ENCODE results near the gene ETV4.
"Not testable (repeated sequence)": the region's sequence is repeated elsewhere in the genome, so short reads cannot be mapped to it uniquely, and the experiment has no call there.

The ETV4 gene

GRCh38 chr17:43517615-43518386 lies 28.3 kb downstream of the ETV4 start:
- Histone ChIP-seq H3K27ac (peak overlapping the region in 2 of 11 experiments; percentile 13 to 28; a peak in 2 of 22 replicates), H4K20me1 (peaks cover 0 to 48% (median 11%) of the 10 kb centered on the region in 11 experiments; a peak in 10 of 22 replicates), H3K9ac (peak overlapping the region in 6 of 11 experiments; percentile 1 to 22 (median 16); a peak in 4 of 22 replicates), H3K4me3 (no peak overlapping the region), H3K36me3 (peaks cover 96 to 100% (median 99%) of the 10 kb centered on the region in 11 experiments), H3K4me1 (peaks cover 0 to 29% (median 6%) of the 10 kb centered on the region in 10 experiments; a peak in 9 of 20 replicates), H3K9me3 (replicated peaks in 1 of 11) (no peaks in the 10 kb centered on the region), H3K27me3 (no peaks in the 10 kb centered on the region), H3K4me2 (peak overlapping the region in 1 of 11 experiments; percentile 57; a peak in 1 of 22 replicates)
- TF ChIP-seq Cebpa-rat (IDR thresholded peaks at IDR 0.05): no peak

- H3K27ac ChIP-seq: peak overlapping the region in 2 of 11 experiments; percentile 13 to 28; a peak in 3 of 22 replicates
Observed at GRCh38 chr17:43517161-43517560, 29.0 kb downstream of the ETV4 start.

DNA sequence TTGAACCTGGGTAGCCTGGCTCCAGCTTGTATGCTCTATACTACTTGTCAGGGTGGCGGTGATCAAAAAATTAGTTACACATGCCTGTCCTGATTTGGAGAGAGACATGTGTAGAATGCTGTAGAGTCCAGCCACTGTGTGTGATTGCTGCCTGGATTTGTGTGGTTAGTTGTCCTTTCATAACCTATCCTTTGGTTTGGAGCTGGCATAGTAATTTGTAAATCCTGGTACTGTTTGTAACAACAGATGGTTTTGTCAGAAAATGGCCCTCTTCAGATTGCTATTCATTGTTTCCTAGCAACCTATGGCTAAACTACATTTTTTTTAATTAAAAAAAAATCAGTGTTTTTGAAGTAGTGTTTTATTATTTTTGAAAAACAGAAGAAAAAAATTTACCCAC lies 30.5 kb downstream of the ETV4 start:
- no peaks in the 10 kb centered on the region for H3K27me3 ChIP-seq
- peaks cover 95 to 100% (median 99%) of the 10 kb centered on the region in 11 experiments for H3K36me3 ChIP-seq
- no peak for TF ChIP-seq Cebpa-rat (IDR thresholded peaks at IDR 0.05)
- peak overlapping the region in 3 of 11 experiments; percentile 2 to 29 (median 13); a peak in 4 of 22 replicates for H3K27ac ChIP-seq
- peak overlapping the region in 1 of 11 experiments; percentile 7; a peak in 1 of 22 replicates for H3K9ac ChIP-seq
- peaks cover 0 to 41% (median 10%) of the 10 kb centered on the region in 11 experiments; a peak in 10 of 22 replicates for H4K20me1 ChIP-seq
- peaks cover 0 to 29% (median 6%) of the 10 kb centered on the region in 10 experiments; a peak in 9 of 20 replicates for H3K4me1 ChIP-seq
- H3K4me3 ChIP-seq: no peak overlapping the region
- H3K4me2 ChIP-seq: peak overlapping the region in 3 of 11 experiments; percentile 32 to 57 (median 47); a peak in 5 of 22 replicates
- no peaks in the 10 kb centered on the region for H3K9me3 ChIP-seq (replicated peaks in 1 of 11)

More at GRCh38 chr17:43517161-43517560, 29.0 kb downstream of the ETV4 start:
- Histone ChIP-seq H3K4me1 (peaks cover 0 to 29% (median 6%) of the 10 kb centered on the region in 10 experiments; a peak in 9 of 20 replicates), H3K4me3 (no peak overlapping the region), H3K27me3 (no peaks in the 10 kb centered on the region), H3K9ac (peak overlapping the region in 6 of 11 experiments; percentile 1 to 22 (median 16); a peak in 5 of 22 replicates), H3K4me2 (peak overlapping the region in 1 of 11 experiments; percentile 57; a peak in 2 of 22 replicates), H3K36me3 (peaks cover 96 to 100% (median 99%) of the 10 kb centered on the region in 11 experiments), H3K9me3 (replicated peaks in 1 of 11) (no peaks in the 10 kb centered on the region), H4K20me1 (peaks cover 0 to 48% (median 11%) of the 10 kb centered on the region in 11 experiments; a peak in 10 of 22 replicates)
- TF ChIP-seq Cebpa-rat (IDR thresholded peaks at IDR 0.05): no peak

GRCh38 chr17:43511199-43511598 lies 34.9 kb downstream of the ETV4 start:
- not testable (repeated sequence) for H3K27ac ChIP-seq; H3K4me2 ChIP-seq; H3K9me3 ChIP-seq (replicated peaks in 1 of 11); H3K4me3 ChIP-seq; H3K27me3 ChIP-seq; H3K9ac ChIP-seq
- Histone ChIP-seq H3K4me1 (peaks cover 0 to 12% (median under 1%) of the 10 kb centered on the region in 10 experiments; a peak in 9 of 20 replicates), H4K20me1 (peaks cover 0 to 29% (median 4%) of the 10 kb centered on the region in 11 experiments; a peak in 8 of 22 replicates), H3K36me3 (peaks cover 95 to 100% (median 98%) of the 10 kb centered on the region in 11 experiments)

DNA sequence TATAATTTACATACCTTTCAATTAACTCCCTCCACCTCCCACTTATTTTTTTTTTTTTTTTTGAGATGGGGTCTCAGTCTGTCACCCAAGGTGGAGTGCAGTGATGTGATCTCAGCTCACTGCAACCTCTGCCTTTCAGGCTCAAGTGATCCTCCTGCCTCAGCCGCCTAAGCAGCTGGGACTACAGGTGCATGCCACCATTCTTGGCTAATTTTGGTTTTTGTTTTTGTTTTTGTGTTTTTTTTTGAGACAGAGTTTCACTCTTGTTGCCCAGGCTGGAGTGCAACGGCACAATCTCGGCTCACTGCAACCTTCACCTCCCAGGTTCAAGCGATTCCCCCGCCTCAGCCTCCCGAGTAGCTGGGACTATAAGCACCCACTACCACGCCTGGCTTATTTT lies 36.7 kb downstream of the ETV4 start:
- Histone ChIP-seq H3K36me3 (peaks cover 97 to 100% (median 100%) of the 10 kb centered on the region in 11 experiments), H4K20me1 (peaks cover 0 to 29% (median 0%) of the 10 kb centered on the region in 11 experiments; a peak in 3 of 22 replicates)
- not testable (repeated sequence) for H3K4me2 ChIP-seq; H3K4me1 ChIP-seq; H3K27me3 ChIP-seq; H3K27ac ChIP-seq; H3K9me3 ChIP-seq (replicated peaks in 1 of 11); H3K9ac ChIP-seq; H3K4me3 ChIP-seq

DNA sequence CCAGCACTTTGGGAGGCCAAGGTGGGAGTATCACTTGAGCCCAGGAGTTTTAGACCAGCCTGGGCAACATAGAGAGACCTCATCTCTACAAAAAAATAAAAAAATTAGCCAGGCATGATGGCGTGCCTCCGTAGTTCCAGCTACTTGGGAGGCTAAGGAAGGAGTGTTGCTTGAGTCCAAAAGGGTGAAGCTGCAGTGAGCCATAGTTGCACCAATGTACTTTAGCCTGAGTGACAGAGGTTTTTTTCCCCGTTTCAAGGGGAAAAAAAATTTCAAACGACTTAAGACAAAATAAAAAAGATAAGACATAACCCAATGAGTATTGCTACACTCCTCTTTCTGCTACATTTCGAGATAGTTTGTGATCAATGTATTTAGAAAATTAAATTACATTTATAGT lies 55.5 kb downstream of the ETV4 start:
- H3K4me3 ChIP-seq: no peak overlapping the region
- H3K4me1 ChIP-seq: peaks cover 6 to 19% (median 11%) of the 10 kb centered on the region in 10 experiments
- peaks cover 8 to 52% (median 33%) of the 10 kb centered on the region in 11 experiments; a peak in 16 of 22 replicates for H4K20me1 ChIP-seq
- no peak for TF ChIP-seq Cebpa-rat (IDR thresholded peaks at IDR 0.05)
- no peak overlapping the region for H3K27ac ChIP-seq
- no peak overlapping the region for H3K9ac ChIP-seq
- peaks cover 63 to 74% (median 69%) of the 10 kb centered on the region in 11 experiments for H3K36me3 ChIP-seq
- no peaks in the 10 kb centered on the region for H3K9me3 ChIP-seq (replicated peaks in 1 of 11)
- no peaks in the 10 kb centered on the region for H3K27me3 ChIP-seq
- H3K4me2 ChIP-seq: no peak overlapping the region

DNA sequence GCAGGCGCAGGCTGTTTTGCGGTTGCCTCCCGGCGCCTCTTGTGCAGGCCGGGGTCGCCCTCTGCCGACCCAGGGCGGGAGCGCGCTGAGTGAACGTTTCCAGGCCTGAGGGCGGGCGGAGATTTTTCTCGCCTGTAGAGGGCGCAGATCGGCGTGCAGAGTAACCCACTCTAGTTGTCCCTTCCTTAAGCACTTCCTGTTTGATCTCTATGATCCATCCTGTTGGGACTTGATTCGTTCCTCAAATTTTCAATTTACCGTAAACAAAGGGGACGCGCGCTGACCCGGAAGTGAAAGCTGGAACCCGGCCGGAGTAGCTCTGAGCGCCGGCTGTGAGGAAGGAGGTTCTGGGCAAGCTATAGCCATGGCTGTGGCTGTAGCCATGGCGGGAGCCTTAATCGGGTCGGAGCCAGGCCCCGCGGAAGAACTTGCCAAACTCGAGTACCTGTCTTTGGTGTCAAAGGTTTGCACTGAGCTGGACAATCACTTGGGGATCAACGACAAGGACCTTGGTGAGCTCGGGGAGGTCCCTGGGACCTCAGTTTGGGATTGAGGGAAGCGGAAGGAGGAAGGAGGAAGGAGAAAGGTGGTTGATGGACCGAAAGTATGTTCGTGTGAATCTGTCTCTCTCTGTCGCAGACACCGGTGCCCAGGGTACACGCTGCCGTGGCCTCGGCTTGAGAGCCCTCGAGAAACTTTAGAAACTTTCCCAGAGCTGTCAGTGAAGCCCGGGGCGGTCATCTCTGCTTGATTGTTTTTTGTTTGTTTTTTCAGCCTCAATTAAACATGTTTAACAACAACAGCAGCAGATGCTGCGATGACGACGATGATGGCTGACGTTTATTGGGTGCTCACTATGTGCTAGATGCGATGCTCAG lies 62.2 kb downstream of the ETV4 start, which contains the start of gene DHX8:
DHX8 (plus strand) TSS at position 302 of the 878 bp plus-strand sequence; CDS start at position 365, 63 bp downstream.
- no peaks in the 10 kb centered on the region for H3K27me3 ChIP-seq
- peak within 1 kb of the TSS; percentile 68 to 93 (median 83) for H3K4me3 ChIP-seq

More for the DNA sequence above, 62.2 kb downstream of the ETV4 start, which contains the start of gene DHX8:
- peak within 1 kb of the TSS; percentile 86 to 94 (median 90) for H3K9ac ChIP-seq
- H3K4me2 ChIP-seq: peak within 1 kb of the TSS; percentile 90 to 98 (median 96)
- peaks cover 4 to 46% (median 23%) of the 10 kb centered on the region in 11 experiments; a peak in 16 of 22 replicates for H4K20me1 ChIP-seq
- H3K36me3 ChIP-seq: peaks cover 0 to 8% (median 2%) of the 10 kb centered on the region in 11 experiments; a peak in 6 of 22 replicates
- H3K27ac ChIP-seq: peak within 1 kb of the TSS; percentile 81 to 91 (median 88)
- no peak for TF ChIP-seq Cebpa-rat (IDR thresholded peaks at IDR 0.05)
- no peaks in the 10 kb centered on the region for H3K9me3 ChIP-seq (replicated peaks in 1 of 11)
- peaks cover 29 to 45% (median 40%) of the 10 kb centered on the region in 10 experiments for H3K4me1 ChIP-seq
